Islet of Langerhans (tissue), 1 donor: ENCODE measurements around the gene ACOX2.

Source experiments
- FAIRE-seq: peaks from one replicate; lab custom pipeline; 2011; peaks lifted over from hg19 to GRCh38; lab: Jason Lieb, UNC

ACOX2 gene

GRCh38 chr3:58471025-58471887, 65.7 kb downstream of the ACOX2 start:
- peak; percentile 100 for FAIRE-seq

GRCh38 chr3:58470363-58471024, 66.5 kb downstream of the ACOX2 start:
- no peak for FAIRE-seq

GRCh38 chr3:58469096-58469495, 67.9 kb downstream of the ACOX2 start:
- no peak for FAIRE-seq

- no peak for FAIRE-seq
These were observed 70.0 kb downstream of the ACOX2 start for GRCh38 chr3:58466899-58467563.

- FAIRE-seq, result no peak
These were observed 72.1 kb downstream of the ACOX2 start for GRCh38 chr3:58464866-58465265.

- no peak for FAIRE-seq
These were observed 73.1 kb downstream of the ACOX2 start for GRCh38 chr3:58463942-58464271.

GRCh38 chr3:58463181-58463941, 73.6 kb downstream of the ACOX2 start:
- peak; percentile 90 for FAIRE-seq

GRCh38 chr3:58462829-58463180, 74.2 kb downstream of the ACOX2 start:
- FAIRE-seq, result no peak

- FAIRE-seq, result no peak
These were observed 77.8 kb downstream of the ACOX2 start for GRCh38 chr3:58459160-58459559.
